AG04450 (cell line): ENCODE measurements around the gene ACR. TPM values are rescaled to one million over a fixed set of nuclear protein-coding genes. Genes with fewer than 3 reads are reported as not detected.

Experiments
- CTCF ChIA-PET: fragments of 300-600, 350-600 bp; formaldehyde crosslinking; extraction: SDS; loops from one replicate; lab custom pipeline; 2022; ENCODE audit warnings: antibody characterized with exemption, inconsistent platforms; lab: Charles Lee
- POLR2A ChIA-PET: fragments of 350-600 bp; formaldehyde crosslinking; extraction: SDS; loops from one replicate; lab custom pipeline; 2021; ENCODE audit warnings: antibody characterized with exemption, inconsistent platforms; lab: Yijun Ruan, JAX
- DNase-seq: peaks from one replicate; pipeline ENCODE4 v3.0.0-alpha.2; 2011; ENCODE audit warnings: low read depth, low spot score
- H3K27ac ChIP-seq: one replicate; pipeline ENCODE4 v1.5.1; 2012; ENCODE audit warnings: low read depth, low read length, control low read depth
- H3K27me3 ChIP-seq: one replicate; pipeline ENCODE4 v1.6.0; 2012; ENCODE audit warnings: low read length; ENCODE audit not compliant: control insufficient read depth, insufficient read depth
- H3K4me3 ChIP-seq: 2 replicates; pipeline ENCODE4 v1.5.1; 2011; ENCODE audit warnings: mild to moderate bottlenecking, low read depth, low read length, control low read depth
- H3K9me3 ChIP-seq: 2 replicates; pipeline ENCODE4 v1.5.1; 2012; ENCODE audit warnings: low read length; ENCODE audit not compliant: control insufficient read depth, insufficient read depth
- CTCF ChIP-seq: IDR thresholded peaks from 2 replicates; pipeline ENCODE4 v1.5.1; 2011; ENCODE audit warnings: low read depth, low read length, control low read depth, inconsistent platforms
- polyA minus RNA-seq: library from RNA; depleted of rRNA, polyadenylated mRNA; stranded (reverse); fragments of >200 nt; gene quantifications from 2 replicates; pipeline ENCODE4 v1.2.3, GENCODE V29; 2011; rRNA and poly(A)+ RNA removed
- polyA plus RNA-seq: library from polyadenylated mRNA; depleted of rRNA; stranded (reverse); fragments of >200 nt; gene quantifications from 2 replicates; pipeline ENCODE4 v1.2.3, GENCODE V29; 2011; rRNA removed

Gene ACR
- polyA plus RNA-seq, result not detected in 2 replicates
- not detected in 2 replicates for polyA minus RNA-seq

GRCh38 chr22:50737728-50738648, at the start of gene ACR:
Gene ACR (plus strand): TSS chr22:50738204. CDS start chr22:50738236, 32 bp downstream.
- no peak for DNase-seq

GRCh38 chr22:50688448-50688847, 49.6 kb upstream of the ACR start:
- H3K27ac ChIP-seq, result no peak overlapping the region
- no peak for DNase-seq
- POLR2A ChIA-PET, result no interaction called here
- H3K27me3 ChIP-seq, result peaks cover 8% of the 10 kb centered on the region
- no peak overlapping the region for H3K4me3 ChIP-seq
- CTCF ChIA-PET, result no interaction called here
- TF ChIP-seq CTCF, result no peak
- H3K9me3 ChIP-seq, result peaks cover 8% of the 10 kb centered on the region

More at GRCh38 chr22:50737728-50738648, at the start of gene ACR:
- Histone ChIP-seq H3K4me3 (no peak within 1 kb of the TSS), H3K27ac (no peak within 1 kb of the TSS), H3K9me3 (no peaks in the 10 kb centered on the region; the same call in 1 of the 2 replicates), H3K27me3 (peaks cover 30% of the 10 kb centered on the region)
- ChIA-PET POLR2A (no interaction called here), CTCF (no interaction called here)
- TF ChIP-seq CTCF, result no peak

GRCh38 chr22:50691521-50691920, 46.5 kb upstream of the ACR start:
- peaks cover 23% of the 10 kb centered on the region for H3K27me3 ChIP-seq
- TF ChIP-seq CTCF, result peak; percentile 59
- H3K9me3 ChIP-seq, result peaks cover 8% of the 10 kb centered on the region
- H3K4me3 ChIP-seq, result no peak overlapping the region
- CTCF ChIA-PET, result interaction anchor here (0.6 to 2.4 kb wide), 7 partner anchors 44 to 128 kb away, joined by 3 to 10 read pairs (median 3); partner anchors contain the start of gene ARSA
- POLR2A ChIA-PET, result no interaction called here
- no peak overlapping the region for H3K27ac ChIP-seq
- no peak for DNase-seq

- no peak for TF ChIP-seq CTCF
- peaks cover 8% of the 10 kb centered on the region for H3K9me3 ChIP-seq
- no peak overlapping the region for H3K27ac ChIP-seq
- CTCF ChIA-PET, result interaction anchor here (0.6 to 1.6 kb wide), 3 partner anchors 66 to 131 kb away, joined by 4 to 6 read pairs (median 4); partner anchors contain the start of genes ARSA and SYCE3
- peaks cover 20% of the 10 kb centered on the region for H3K27me3 ChIP-seq
- no peak for DNase-seq
- no peak overlapping the region for H3K4me3 ChIP-seq
- POLR2A ChIA-PET, result no interaction called here
Measured at GRCh38 chr22:50693462-50693861, 44.5 kb upstream of the ACR start.

GRCh38 chr22:50694099-50694605, 43.9 kb upstream of the ACR start:
- POLR2A ChIA-PET, result no interaction called here
- TF ChIP-seq CTCF, result no peak; the same call in 1 of the 2 replicates
- peaks cover 20% of the 10 kb centered on the region for H3K27me3 ChIP-seq
- CTCF ChIA-PET, result interaction anchor here (0.6 to 1.6 kb wide), 4 partner anchors 66 to 169 kb away, joined by 3 to 6 read pairs (median 4); partner anchors contain the start of genes ARSA, SCO2 and SYCE3
- H3K27ac ChIP-seq, result no peak overlapping the region
- no peak for DNase-seq
- peaks cover 8% of the 10 kb centered on the region for H3K9me3 ChIP-seq
- no peak overlapping the region for H3K4me3 ChIP-seq
